CD4-positive, alpha-beta T cell treated with Interferon alpha-2 for 1 hour (primary cell): ENCODE measurements around the gene TP63.

Experiments
- DNase-seq, 2 donors: peaks; one replicate each; pipeline ENCODE4 v3.0.0-alpha.2; 2020 to 2022

The TP63 gene

GRCh38 chr3:189787191-189787590 is 156.0 kb downstream of the TP63 start:
- no peak for DNase-seq

- DNase-seq: no peak
Observed at GRCh38 chr3:189787632-189788031, 156.4 kb downstream of the TP63 start.

GRCh38 chr3:189789432-189789831 is 158.2 kb downstream of the TP63 start:
- DNase-seq: no peak

- no peak for DNase-seq
Observed at GRCh38 chr3:189790658-189791057, 159.5 kb downstream of the TP63 start.

GRCh38 chr3:189792046-189792929 is 161.1 kb downstream of the TP63 start:
- no peak for DNase-seq

GRCh38 chr3:189794518-189794917 is 163.3 kb downstream of the TP63 start:
- no peak for DNase-seq

- DNase-seq: no peak
Observed at GRCh38 chr3:189797103-189797750, 166.0 kb downstream of the TP63 start.

GRCh38 chr3:189799366-189799765 is 168.2 kb downstream of the TP63 start:
- no peak for DNase-seq

- DNase-seq: no peak
Observed at GRCh38 chr3:189800436-189800835, 169.2 kb downstream of the TP63 start.

- no peak for DNase-seq
Observed at GRCh38 chr3:189803254-189803653, 172.1 kb downstream of the TP63 start.

- DNase-seq: no peak
Observed at GRCh38 chr3:189805375-189806067, 174.3 kb downstream of the TP63 start.

GRCh38 chr3:189806171-189806951 is 175.2 kb downstream of the TP63 start:
- DNase-seq: no peak

- DNase-seq: no peak
Observed at GRCh38 chr3:189808246-189809007, 177.2 kb downstream of the TP63 start.

- DNase-seq: no peak
Observed at GRCh38 chr3:189809583-189809982, 178.4 kb downstream of the TP63 start.

- no peak for DNase-seq
Observed at GRCh38 chr3:189812806-189813465, 181.7 kb downstream of the TP63 start.

- no peak for DNase-seq
Observed at GRCh38 chr3:189813647-189814240, 182.6 kb downstream of the TP63 start.

- DNase-seq: no peak
Observed at GRCh38 chr3:189820365-189820720, 189.2 kb downstream of the TP63 start.

- no peak for DNase-seq
Observed at GRCh38 chr3:189821262-189821661, 190.1 kb downstream of the TP63 start.

GRCh38 chr3:189822726-189823125 is 191.5 kb downstream of the TP63 start:
- no peak for DNase-seq

GRCh38 chr3:189824629-189825312 is 193.6 kb downstream of the TP63 start:
- DNase-seq: no peak

- no peak for DNase-seq
Observed at GRCh38 chr3:189826566-189826965, 195.4 kb downstream of the TP63 start.
